GM21381 (cell line): ENCODE results near the gene PIGU.
"Not testable (repeated sequence)": the region's sequence is repeated elsewhere in the genome, so short reads cannot be mapped to it uniquely, and the experiment has no call there.

ENCODE experiments used
- ATAC-seq: cut with Tn5 transposase; IDR thresholded peaks from one replicate; pipeline ENCODE4 v1.9.1; 2021; ENCODE audit warnings: mild to moderate bottlenecking, moderate library complexity; ENCODE audit not compliant: unreplicated experiment

PIGU gene

DNA sequence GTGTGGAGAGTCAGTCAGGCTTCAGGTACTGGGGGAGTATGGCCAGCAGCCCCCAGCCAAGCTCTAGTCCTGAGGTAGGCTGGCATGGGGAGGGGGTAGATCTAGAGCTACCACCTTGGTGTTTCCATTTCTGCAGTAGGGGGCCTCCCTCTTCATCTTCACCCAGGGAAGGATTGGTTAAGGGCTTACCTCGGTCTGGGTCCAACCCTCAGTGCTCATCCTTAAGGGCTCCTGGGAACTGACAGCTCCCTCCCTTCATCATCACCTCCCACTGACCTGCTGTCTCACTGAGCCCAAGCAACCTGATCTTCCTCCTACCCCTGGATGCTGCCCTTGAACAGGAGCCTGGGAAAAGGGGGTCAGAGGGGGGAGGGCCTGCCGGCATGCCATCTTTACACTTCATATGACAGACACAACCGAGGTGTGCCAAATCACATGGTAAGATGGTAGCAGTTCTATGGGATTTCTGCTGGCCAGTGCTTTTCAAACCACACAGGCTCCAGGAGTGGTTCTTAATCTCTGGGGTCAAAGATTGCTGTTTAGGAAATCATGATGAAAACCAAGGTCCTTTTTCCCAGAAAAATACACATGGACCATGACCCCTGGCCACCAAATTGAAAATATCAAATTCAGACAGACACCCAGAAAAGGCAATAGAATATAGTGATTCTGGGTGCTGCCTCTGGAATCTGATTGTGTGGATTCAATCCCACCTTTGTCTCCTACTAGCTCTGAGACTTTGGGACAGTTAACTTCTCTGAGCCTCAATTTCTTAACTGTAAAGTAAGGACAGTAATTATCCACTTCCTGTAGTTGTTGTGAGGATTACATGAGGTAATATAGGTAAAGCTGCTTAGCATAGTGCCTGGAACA, 30.3 kb upstream of the PIGU start:
- ATAC-seq = no peak

DNA sequence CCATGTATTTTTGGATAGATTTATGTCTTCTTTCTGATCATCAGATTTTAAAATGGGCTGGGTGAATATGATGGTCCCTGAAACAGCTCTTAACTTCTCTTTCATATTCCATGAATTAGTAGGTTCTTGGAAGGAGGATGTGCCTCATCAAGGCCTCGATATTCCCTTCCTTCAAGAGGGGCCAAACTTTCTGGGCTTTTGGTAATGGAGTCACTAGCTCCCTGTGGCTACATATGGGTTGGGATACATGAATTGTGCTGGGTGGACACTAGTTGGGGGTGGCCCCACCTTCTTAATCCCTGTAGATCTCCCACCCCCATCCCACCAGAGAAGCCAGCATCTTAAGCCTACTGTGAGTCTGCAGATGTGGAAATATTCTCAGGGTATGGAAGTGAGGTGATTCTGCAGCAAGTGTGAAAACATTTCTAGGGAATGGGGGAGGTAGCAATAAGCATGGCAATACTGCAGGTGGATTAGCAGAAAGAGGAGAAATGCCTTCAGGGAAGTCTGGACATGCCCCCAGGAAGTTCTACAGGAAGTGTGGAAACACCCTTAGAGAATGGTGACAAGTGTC, 29.5 kb upstream of the PIGU start:
- no peak for ATAC-seq

DNA sequence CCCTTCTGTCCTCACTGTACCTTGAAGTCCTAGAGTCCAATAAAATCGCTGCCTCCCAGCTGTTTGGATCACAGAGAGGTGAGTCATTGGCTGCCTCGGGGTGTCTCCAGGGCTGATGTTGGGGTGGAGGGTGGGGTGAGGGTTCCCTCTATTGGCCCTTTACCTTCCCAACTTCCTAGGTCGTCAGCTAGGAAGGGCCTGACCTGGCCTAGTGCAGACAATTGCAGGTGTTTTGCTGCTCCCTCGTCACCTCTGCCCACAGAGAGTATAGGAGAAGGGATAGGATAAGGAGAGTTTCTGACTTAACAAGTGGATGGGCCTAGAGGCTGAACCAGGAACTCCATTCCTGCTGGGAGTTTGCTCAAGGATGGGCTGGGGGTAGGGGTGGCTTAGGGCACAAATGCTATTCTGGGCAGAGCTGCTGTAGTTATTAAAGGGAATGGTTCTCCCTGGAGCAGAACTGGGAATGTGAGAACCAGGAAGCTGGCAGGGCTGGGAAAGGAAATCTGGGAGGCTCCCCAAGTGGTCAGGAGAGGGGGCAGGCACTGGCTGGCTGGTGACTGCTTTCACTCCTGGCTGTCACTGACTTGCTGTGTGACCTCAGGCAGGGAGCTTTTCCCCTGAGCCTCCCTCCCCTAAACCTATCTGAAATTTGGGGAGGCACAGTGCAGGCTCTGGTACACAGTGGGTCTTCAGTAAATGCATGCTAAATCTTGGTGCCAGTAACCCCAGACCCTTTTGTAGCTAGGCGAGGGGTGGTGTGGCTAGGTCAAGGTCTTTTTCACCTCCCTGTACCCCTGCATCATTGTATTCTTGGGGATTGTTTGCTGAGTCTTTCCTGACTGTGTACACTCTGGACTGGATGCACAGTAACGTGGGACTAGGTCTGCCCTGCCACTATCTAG, 28.8 kb upstream of the PIGU start:
- no peak for ATAC-seq

DNA sequence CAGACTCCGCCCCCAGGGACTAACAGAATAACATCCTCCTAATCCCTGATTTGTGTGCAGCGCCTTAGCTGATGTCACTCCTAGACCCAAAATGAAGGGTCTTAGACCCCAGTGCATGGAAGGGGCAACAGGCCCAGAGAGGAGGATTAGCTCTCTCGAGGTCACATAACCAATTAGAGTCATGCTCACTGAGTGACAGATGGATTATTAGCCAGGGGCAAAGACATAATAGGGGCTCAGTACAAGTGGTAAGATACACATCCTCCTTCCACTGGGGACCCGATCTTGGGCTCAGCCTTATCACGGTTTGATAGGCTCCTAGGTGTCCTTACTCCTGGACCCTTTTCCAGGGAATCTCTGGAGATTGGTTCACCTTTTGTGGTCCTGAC, 28.1 kb upstream of the PIGU start:
- no peak for ATAC-seq

DNA sequence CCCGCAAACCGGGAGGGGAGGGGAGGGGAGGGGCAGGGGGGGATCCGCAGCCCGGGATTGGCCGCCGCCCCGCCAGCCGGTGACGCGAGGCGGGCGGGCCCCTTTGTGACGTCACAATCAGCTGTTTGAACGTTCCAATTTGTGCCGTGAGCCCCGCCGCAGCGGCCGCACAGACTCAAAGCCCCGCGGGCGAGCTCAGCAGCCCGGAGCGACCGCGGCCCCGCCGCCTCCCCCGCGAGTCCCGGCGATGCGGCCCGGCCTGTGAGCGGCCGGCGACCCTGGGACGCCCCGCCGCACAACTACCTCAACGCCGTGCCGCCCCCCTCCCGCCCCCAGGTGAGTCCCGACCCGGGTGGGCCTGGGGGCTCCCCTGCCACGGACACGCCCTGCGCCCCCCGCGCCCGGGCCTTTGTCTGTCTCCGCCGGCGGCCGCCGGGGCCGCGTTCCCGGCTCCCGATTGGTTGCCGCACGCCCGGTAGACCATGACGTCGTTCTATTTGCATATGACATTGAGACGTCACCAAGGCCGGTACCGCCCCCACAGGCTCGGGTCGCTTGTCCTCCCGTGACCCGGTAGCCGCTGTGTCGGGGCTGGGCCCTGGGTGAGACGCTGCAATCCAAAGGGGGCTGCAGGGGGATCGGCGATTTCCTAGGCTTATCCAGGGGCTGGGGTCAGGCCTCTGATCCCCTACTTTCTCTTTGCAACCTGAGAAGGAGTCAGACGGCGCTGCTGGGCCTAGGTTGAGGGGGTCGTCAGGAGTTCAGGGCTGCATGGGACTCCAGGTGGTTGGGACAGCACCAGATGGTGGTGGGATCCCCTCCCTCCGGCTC, 27.5 kb upstream of the PIGU start, which contains the start of gene TP53INP2:
Gene TP53INP2 (plus strand): TSS at position 168 of the 831 bp plus-strand sequence. CDS start 4,396 bp downstream, outside the sequence.
- peak; percentile 43 for ATAC-seq

DNA sequence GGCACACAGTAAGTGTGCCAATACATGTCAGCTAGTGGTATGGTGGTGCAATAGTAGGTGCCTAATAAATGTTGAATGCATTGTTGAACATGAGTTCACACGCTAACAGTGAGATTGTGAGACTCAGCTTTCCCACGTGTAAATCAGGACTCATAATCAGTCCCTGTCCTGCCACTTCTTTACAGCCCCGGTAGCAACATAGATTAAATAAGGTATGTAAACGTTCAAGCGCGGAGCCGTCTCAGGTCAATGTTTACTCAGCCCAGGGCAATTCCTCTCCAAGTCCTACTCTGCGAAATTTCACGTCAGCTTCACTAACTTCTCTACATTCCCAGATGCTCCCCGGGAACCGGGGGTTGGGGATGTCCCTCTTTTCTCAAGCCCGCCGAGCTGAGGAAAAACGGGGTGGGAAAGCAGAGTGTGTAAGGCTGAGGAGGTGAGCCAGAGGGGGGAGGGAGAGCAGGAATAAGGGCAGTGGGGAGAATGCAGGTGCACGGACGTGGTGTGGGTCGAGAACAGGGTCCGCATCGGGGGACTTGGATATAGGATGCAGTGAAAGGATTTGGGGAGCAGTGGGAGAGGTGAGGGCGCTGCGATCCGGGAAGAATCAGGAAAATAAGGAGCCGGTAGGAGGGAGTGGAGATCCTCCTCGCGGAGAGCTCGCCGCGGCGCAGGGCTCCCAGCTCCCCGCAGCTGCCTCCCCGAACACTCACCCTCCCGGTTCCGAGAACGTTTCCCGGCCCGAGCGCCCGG, 26.7 kb upstream of the PIGU start:
- ATAC-seq = no peak

DNA sequence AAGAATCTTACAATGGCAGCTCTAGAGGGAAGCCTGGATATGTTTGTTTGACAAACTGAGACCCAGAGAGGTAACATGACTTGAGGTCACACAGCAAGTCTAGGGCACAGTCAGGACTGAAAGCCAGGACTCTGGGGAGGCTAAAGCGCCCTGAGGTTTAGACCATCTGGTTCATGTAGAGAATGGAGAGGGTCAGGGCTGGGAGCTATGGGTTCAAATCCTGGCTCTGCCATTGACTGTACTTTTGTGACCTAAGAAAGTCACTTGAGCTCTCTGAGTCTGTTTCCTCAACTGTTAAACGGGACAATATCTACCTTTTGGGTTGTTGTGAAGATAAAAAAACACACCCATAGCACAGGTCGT, 26.1 kb upstream of the PIGU start:
- ATAC-seq = no peak

DNA sequence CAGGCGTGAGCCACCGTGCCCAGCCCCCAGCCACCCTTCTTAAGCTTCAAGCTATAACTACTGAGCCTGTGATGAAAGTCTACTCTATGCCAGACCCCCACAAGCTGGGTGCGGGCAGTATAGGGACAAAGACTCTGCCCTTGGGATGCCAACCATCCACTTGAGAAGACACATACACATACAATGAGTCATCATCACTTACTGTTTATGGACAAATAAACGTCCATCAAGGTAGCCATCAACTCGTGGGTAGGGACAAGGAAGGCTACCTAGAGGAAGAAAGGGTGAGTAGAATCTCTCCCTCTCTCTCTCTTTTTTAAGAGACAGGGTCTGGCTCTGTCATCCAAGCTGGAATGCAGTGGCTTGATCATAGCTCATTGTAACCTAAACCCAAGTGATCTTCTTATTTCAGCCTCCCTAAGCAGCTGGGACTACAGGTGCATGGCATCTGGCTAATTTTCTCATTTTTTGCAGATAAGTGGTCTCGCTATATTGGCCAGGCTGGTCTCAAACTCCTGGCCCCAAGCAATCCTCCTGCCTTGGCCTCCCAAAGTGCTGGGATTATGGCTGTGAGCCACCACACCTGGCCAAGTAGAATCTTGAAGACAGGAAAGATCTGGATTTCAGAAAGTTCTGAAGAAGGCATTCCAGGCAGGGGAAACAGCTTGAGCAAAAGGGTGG, 24.7 kb upstream of the PIGU start:
- ATAC-seq = no peak

DNA sequence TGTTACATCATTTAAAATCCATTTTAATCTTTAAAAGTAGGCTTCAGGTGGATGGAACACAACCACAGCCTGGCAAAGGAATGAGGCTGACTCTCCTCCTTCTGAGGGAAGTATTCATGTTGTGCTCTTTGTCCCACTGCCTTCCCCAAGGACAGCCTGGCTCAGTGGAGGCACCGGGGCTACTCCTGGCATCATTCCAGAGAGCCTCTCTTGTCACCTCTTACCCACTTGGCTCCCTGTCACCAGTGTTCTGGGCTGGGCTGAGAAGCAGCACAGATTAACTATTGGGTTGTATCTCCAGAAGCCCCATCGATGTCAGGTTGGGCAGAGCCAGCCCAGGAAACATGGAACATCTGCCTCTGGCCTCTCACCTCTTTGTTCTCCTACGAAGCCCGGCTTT, 16.5 kb upstream of the PIGU start:
- no peak for ATAC-seq

DNA sequence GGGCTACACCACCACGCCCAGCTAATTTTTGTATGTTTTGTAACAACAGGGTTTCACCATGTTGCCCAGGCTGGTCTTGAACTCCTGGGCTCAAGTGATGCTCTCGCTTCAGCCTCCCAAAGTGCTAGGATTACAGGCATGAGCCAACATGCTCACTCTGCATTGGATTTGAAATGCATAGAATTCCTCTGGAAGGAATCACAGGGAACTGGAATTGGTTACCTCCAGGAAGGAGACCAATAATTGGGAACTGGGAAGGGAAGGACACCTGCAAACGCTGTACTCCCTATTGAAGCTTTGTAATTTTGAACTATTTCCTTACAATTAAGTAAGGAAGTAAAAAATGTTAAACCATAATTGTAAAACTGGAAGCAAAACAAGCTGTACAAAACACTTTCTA, 14.9 kb upstream of the PIGU start:
- ATAC-seq = no peak

DNA sequence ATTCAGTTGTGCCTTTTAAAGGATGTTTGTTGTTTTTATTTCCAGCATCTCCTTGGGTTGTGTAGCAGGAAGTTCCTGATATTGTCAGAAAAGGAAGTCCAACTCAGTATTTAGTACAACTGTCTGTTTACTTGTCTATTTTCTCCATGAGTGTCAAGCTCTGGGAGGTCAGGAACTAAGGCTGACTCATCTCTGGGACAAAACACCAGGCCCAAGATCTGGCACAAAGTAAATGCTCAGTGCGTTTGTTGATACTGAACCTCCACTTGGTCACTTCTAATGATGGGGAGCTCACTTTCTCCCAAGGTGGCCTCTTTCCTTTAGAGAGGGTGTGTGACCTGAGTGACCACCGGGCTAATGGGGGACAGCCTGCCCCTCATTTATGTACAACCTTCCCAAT, 12.6 kb upstream of the PIGU start:
- no peak for ATAC-seq

DNA sequence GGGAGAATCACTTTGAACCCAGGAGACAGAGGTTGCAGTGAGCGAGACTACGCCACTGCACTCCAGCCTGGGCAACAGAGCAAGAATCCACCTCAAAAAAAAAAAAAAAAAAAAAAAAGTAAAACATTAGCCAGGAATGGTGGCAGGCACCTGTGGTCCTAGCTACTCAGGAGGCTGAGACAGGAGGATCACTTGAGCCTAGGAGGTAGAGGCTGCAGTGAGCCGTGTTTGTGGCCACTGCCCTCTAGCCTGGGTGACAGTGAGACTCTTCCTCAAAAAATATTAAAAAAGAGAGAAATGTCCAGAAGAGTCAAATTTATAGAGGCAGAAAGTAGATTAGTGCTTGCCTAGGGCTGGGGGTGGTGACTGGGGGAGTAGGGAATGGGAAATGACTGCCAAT, 6.8 kb upstream of the PIGU start:
- ATAC-seq = no peak

DNA sequence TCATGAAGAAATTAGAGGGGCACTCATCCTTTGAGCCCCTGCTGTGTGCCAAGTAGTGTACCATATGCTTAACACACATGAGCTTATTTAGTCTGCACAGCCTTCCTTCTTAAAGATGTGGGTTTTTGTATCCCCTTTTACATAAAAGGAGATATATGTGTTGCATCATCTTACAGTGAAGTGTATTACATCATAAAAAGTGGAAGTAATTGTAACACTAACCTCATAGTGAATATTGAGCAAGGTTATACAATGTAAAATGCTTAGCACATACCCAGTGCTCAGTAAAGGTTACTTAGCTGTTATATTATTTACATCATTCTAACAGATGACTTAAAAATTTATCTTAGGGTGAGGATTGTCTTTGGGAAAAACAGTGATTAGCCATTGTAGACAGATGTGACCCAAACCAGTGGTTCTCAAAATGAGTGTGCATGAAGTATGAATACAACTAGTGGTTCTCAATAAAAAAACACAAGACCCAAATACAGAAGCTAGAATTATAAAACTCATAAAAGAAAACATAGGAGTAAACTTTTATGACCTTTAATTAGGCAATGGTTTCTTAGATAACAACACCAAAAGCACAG, 3.8 kb upstream of the PIGU start:
- ATAC-seq = no peak

DNA sequence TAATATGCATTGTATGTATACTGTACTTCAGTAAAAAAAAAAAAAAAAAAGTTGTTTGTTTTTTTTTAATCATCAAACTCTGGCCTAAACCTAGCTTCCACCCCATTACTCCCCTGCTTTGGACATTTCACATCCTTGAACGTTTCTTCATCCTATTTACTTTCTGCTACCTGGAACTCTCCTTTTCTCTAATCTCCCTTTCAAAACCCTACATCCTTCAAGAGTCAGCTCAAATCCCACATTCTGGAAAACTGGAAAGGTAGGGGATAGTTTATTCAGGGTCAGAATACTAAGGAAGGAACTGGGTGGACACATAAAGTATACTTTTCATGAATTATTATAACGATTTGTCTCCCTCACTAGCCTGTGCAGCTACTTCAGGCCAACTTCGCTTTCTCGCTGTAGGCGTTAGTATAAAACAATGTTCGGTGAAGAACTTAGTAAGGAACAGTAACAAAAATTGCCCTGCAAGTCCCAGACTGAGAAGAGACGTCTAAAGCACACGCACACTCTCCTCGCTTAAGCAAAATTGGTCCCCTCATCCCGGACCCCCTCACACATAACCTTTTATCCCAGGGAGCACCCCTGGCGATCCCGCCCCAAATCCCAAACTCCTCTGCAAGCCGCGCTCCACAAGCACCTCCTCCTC, 775 bp downstream of the PIGU start:
- ATAC-seq = no peak

DNA sequence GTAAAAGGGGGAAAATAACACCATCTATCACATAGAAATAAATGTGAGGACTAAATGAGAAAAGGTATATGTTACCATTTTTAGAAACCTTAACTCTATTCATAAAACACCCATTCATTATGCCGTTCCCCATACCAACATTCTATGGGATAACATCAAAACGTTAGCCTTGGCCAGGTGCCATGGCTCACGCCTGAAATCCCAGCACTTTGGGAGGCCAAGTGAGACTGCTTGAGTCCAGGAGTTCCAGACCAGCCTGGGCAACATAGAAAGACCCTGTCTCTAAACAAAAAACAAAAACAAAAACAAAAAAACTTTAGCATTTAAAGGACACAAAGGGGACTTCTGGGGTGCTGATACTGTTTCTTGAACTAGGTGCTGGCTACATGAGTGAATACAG, 1.3 kb downstream of the PIGU start:
- no peak for ATAC-seq

DNA sequence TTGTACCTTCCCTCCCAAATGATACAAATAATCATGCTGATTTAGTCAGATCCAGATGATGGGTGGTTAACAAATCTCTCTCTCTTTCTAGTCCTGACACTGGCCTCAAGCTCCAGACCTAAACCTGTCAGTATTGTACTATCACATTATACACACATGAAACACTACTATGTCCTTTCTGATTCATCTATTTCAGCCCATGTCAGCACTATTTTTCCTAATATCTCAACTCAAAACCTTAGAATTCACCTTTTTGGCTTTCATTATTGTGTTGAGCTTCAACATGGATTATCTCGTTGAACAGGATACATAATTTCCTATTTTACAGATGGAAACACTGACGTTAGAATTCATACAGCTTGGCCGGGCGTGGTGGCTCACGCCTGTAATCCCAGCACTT, 3.5 kb downstream of the PIGU start:
- no peak for ATAC-seq

DNA sequence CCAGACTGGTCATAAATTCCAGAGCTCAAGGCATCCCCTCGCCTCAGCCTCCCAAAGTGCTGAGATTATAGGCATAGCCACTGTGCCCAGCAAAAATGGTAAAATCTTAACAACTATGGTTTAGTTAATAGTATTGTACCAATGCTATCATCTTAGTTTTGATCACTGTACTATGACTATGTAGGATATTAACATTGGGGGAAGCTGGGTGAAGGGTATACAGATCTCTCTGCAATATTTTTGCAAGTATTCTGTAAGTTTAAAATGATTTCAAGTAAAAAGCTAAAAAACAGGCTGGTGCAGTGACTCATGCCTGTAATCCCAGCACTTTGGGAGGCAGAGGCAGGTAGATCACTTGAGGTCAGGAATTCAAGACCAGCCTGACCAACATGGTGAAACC, 7.8 kb downstream of the PIGU start:
- ATAC-seq = no peak

DNA sequence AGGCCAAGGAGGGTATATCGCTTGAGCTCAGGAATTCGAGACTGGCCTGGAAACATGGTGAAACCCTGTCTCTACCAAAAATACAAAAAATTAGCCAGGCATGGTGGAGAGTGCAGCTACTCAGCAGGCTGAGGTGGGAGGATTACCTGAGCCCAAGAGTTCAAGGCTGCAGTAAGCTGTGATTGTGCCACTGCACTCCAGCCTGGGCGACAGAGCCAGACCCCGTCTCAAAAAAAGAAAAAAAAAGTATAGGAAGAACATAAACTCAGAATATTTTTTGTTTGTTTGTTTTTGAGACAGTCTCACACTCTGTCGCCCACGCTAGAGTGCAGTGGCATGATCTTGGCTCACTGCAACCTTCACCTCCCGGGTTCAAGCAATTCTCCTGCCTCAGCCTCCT, 12.1 kb downstream of the PIGU start:
- not testable (repeated sequence) for ATAC-seq
